ENCODE data around the gene SHROOM3. TPM values are rescaled to one million over a fixed set of nuclear protein-coding genes. Genes with fewer than 3 reads are reported as not detected.

Gene SHROOM3
- polyA plus RNA-seq, 2 of the 4 experiments (the other 2 are of a cell fraction), result 2.8 to 5.1 TPM

DNA sequence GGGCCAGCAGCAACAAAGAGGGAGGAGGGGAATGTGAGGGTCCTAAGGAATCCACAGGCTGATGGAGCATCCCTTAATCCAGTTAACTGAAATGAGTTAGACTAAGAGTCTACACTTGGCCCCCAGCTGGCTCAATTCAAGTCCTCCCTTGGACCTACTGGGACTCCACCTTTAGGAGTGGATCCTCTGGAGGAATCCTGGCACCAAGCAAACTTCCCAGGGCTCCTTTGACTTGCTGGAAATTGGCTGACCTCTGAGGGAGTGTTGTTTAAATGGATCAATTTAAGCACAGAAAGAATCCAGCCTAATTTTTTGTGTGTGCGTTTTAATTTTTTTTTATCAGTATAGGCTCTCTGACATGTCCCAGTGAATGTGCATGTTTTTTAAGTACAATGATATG, 114.7 kb downstream of the SHROOM3 start (continued):
- TF ChIP-seq FOSB (CRISPR knock-in tag; IDR thresholded peaks at IDR 0.05), result no peak

GRCh38 chr4:76550966-76551780, 116.1 kb downstream of the SHROOM3 start:
- H3K4me1 ChIP-seq, result peaks cover 11% of the 10 kb centered on the region; the same call in 2 of the 3 replicates
- ChIA-PET CTCF (interaction anchor here (1.0 to 1.1 kb wide), 2 partner anchors 14 to 110 kb away, joined by 3 read pairs; no protein-coding TSS in a partner anchor), POLR2A (no interaction called here)
- no peak overlapping the region for H3K27ac ChIP-seq
- WGBS (ENCODE audit: missing lambda C conversion rate), result 54% methylated on average over 8 of the region's 8 CpGs
- DNase-seq (ENCODE audit: low read depth in 1 of 2, low spot score in 1 of 2) (no peak), FAIRE-seq (no peak), ATAC-seq (no peak)
- H3K4me2 ChIP-seq, result no peak overlapping the region
- no peak for TF ChIP-seq EHMT2 (IDR thresholded peaks at IDR 0.05; ENCODE audit: low read depth)
- no peak for TF ChIP-seq GATA3 (IDR thresholded peaks at IDR 0.05; ENCODE audit: borderline replicate concordance)
- TF ChIP-seq ELK1 (IDR thresholded peaks at IDR 0.05; ENCODE audit: low read depth, low read length), result no peak
- no peak for TF ChIP-seq MAZ (IDR thresholded peaks at IDR 0.05; ENCODE audit: borderline replicate concordance, low read depth, low read length)
- no peak for TF ChIP-seq JUNB (IDR thresholded peaks at IDR 0.05)
- no peak for TF ChIP-seq ESRRA (IDR thresholded peaks at IDR 0.05; ENCODE audit: borderline replicate concordance, low read length)
- TF ChIP-seq MYC (IDR thresholded peaks at IDR 0.05; ENCODE audit: borderline replicate concordance, low read length), result no peak
- no peak for TF ChIP-seq FOSL2 (IDR thresholded peaks at IDR 0.05)
- no peak for TF ChIP-seq FOSL2 (CRISPR knock-in tag; IDR thresholded peaks at IDR 0.05)
- TF ChIP-seq HOXB5 (CRISPR knock-in tag; IDR thresholded peaks at IDR 0.05), result no peak
- H3K4me3 ChIP-seq, result no peak overlapping the region
- no peaks in the 10 kb centered on the region for H3K9me3 ChIP-seq

DNA sequence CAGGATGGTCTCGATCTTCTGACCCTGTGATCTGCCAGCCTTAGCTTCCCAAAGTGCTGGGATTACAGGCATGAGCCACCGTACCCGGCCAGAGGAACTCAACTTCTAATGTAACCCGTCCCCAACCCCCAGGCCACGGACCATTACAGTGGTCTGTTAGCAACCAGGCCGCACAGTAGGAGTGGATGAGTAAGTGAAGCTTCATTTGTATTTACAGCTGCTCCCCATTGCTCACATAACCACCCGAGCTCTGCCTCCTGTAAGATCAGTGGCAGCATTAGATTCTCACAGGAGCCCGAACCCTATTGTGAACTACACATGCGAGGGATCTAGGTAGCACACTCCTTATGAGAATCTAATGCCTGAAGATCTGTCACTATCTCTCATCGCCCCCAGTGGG, 119.6 kb downstream of the SHROOM3 start:
- Histone ChIP-seq H3K4me2 (no peak overlapping the region), H3K4me3 (no peak overlapping the region), H3K9me3 (no peaks in the 10 kb centered on the region), H3K27ac (no peak overlapping the region), H3K4me1 (no peaks in the 10 kb centered on the region)
- POLR2A ChIA-PET, result no interaction called here
- FAIRE-seq, result no peak
- no peak for ATAC-seq
- no peak for TF ChIP-seq MAFK (IDR thresholded peaks at IDR 0.05; ENCODE audit: partially characterized antibody)
- 65% methylated on average over 10 of the region's 10 CpGs for WGBS (ENCODE audit: missing lambda C conversion rate)
- CTCF ChIA-PET, result interaction anchor here (0.9 to 1.0 kb wide), 2 partner anchors 8 to 139 kb away, joined by 3 read pairs; no protein-coding TSS in a partner anchor
- no peak for DNase-seq (ENCODE audit: low read depth in 1 of 2, low spot score in 1 of 2)

- 90% methylated on average over 1 of the region's 1 CpG for WGBS (ENCODE audit: missing lambda C conversion rate)
- no peak for FAIRE-seq
- CTCF ChIA-PET, result interaction anchor here (0.6 to 1.2 kb wide), 3 partner anchors 9 to 490 kb away, joined by 3 to 4 read pairs (median 3); no protein-coding TSS in a partner anchor
- DNase-seq (ENCODE audit: low read depth in 1 of 2, low spot score in 1 of 2), result no peak
- Histone ChIP-seq H3K27ac (no peak overlapping the region), H3K9me3 (no peaks in the 10 kb centered on the region), H3K4me1 (no peaks in the 10 kb centered on the region), H3K4me3 (no peak overlapping the region), H3K4me2 (no peak overlapping the region)
- no peak for ATAC-seq
- POLR2A ChIA-PET, result no interaction called here
- no peak for TF ChIP-seq USF2 (IDR thresholded peaks at IDR 0.05)
- no peak for TF ChIP-seq HES2 (IDR thresholded peaks at IDR 0.05)
- TF ChIP-seq HEYL (CRISPR knock-in tag; IDR thresholded peaks at IDR 0.05), result no peak
- TF ChIP-seq, protein P1, sequence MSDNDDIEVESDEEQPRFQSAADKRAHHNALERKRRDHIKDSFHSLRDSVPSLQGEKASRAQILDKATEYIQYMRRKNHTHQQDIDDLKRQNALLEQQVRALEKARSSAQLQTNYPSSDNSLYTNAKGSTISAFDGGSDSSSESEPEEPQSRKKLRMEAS (IDR thresholded peaks at IDR 0.05), result no peak
- TF ChIP-seq JUN (IDR thresholded peaks at IDR 0.05), result no peak
- TF ChIP-seq POLR2A (IDR thresholded peaks at IDR 0.05; ENCODE audit: low read length), result no peak
- TF ChIP-seq POLR2AphosphoS2 (conservative IDR thresholded peaks at IDR 0.05; ENCODE audit: low read length), result no peak
- no peak for TF ChIP-seq JUNB (IDR thresholded peaks at IDR 0.05)
- TF ChIP-seq MAZ (IDR thresholded peaks at IDR 0.05; ENCODE audit: borderline replicate concordance, low read depth, low read length), result no peak
- TF ChIP-seq ZC3H11A (IDR thresholded peaks at IDR 0.05), result no peak
- TF ChIP-seq HMGXB4 (CRISPR knock-in tag; IDR thresholded peaks at IDR 0.05; ENCODE audit: borderline replicate concordance), result no peak
- no peak for TF ChIP-seq KDM1A (IDR thresholded peaks at IDR 0.05; ENCODE audit: low read depth)
- no peak for TF ChIP-seq GATA3 (IDR thresholded peaks at IDR 0.05; ENCODE audit: borderline replicate concordance)
- no peak for TF ChIP-seq RAD21 (conservative IDR thresholded peaks at IDR 0.05 in 1 of 2, IDR thresholded peaks at IDR 0.05 in 1 of 2)
- TF ChIP-seq ZNF302 (CRISPR knock-in tag; IDR thresholded peaks at IDR 0.05), result no peak
- no peak for TF ChIP-seq HOXB5 (CRISPR knock-in tag; IDR thresholded peaks at IDR 0.05)
- no peak for TF ChIP-seq SMC3 (IDR thresholded peaks at IDR 0.05)
- no peak for TF ChIP-seq FOSL2 (IDR thresholded peaks at IDR 0.05)
- no peak for TF ChIP-seq FOSL2 (CRISPR knock-in tag; IDR thresholded peaks at IDR 0.05)
- TF ChIP-seq NPAS2 (CRISPR knock-in tag; IDR thresholded peaks at IDR 0.05; ENCODE audit: borderline replicate concordance), result no peak
- TF ChIP-seq KDM5A (IDR thresholded peaks at IDR 0.05), result no peak
Observed at GRCh38 chr4:76556452-76556851, 121.4 kb downstream of the SHROOM3 start.
